GM18951 (cell line): ENCODE results near the gene CYTH1.

Experiments
- POLR2A ChIP-seq: IDR thresholded peaks from 4 replicates; pipeline ENCODE4 v1.6.1; 2011; ENCODE audit warnings: mild to moderate bottlenecking; ENCODE audit not compliant: insufficient read length, insufficient read depth; ENCODE audit errors: extremely low read depth
- in situ Hi-C: fragments of 300-500 bp; cut with MboI; formaldehyde crosslinking; loops from one replicate; pipeline ENCODE4 v1.12.0; 2022; ENCODE audit warnings: low sequenced_read_pairs, mixed read lengths, inconsistent platforms; ENCODE audit not compliant: unreplicated experiment

CYTH1 gene

GRCh38 chr17:78729641-78730040, 52.4 kb downstream of the CYTH1 start:
- in situ Hi-C loops, result no loop called here
- no peak for TF ChIP-seq POLR2A

- TF ChIP-seq POLR2A, result no peak
- in situ Hi-C loops, result no loop called here
Observed at GRCh38 chr17:78728495-78728894, 53.6 kb downstream of the CYTH1 start.

GRCh38 chr17:78727476-78728229, 54.4 kb downstream of the CYTH1 start:
- TF ChIP-seq POLR2A, result no peak
- in situ Hi-C loops, result no loop called here

- no peak for TF ChIP-seq POLR2A
- in situ Hi-C loops, result no loop called here
Observed at GRCh38 chr17:78727057-78727456, 55.0 kb downstream of the CYTH1 start.

GRCh38 chr17:78726513-78726912, 55.6 kb downstream of the CYTH1 start:
- in situ Hi-C loops, result no loop called here
- TF ChIP-seq POLR2A, result no peak

- no peak for TF ChIP-seq POLR2A
- in situ Hi-C loops, result no loop called here
Observed at GRCh38 chr17:78725448-78726021, 56.5 kb downstream of the CYTH1 start.

GRCh38 chr17:78724999-78725398, 57.1 kb downstream of the CYTH1 start:
- in situ Hi-C loops, result no loop called here
- no peak for TF ChIP-seq POLR2A

GRCh38 chr17:78724544-78724943, 57.5 kb downstream of the CYTH1 start:
- TF ChIP-seq POLR2A, result no peak
- in situ Hi-C loops, result no loop called here

GRCh38 chr17:78723957-78724356, 58.1 kb downstream of the CYTH1 start:
- in situ Hi-C loops, result no loop called here
- no peak for TF ChIP-seq POLR2A

GRCh38 chr17:78723001-78723796, 58.9 kb downstream of the CYTH1 start:
- in situ Hi-C loops, result no loop called here
- no peak for TF ChIP-seq POLR2A

GRCh38 chr17:78722246-78722761, 59.8 kb downstream of the CYTH1 start:
- TF ChIP-seq POLR2A, result peak; percentile 25
- in situ Hi-C loops, result no loop called here

GRCh38 chr17:78719630-78720298, 62.3 kb downstream of the CYTH1 start:
- in situ Hi-C loops, result no loop called here
- TF ChIP-seq POLR2A, result no peak
